ENCODE measurements around the gene USP34.
"Not testable (repeated sequence)": the region's sequence is repeated elsewhere in the genome, so short reads cannot be mapped to it uniquely, and the experiment has no call there.

The USP34 gene

DNA sequence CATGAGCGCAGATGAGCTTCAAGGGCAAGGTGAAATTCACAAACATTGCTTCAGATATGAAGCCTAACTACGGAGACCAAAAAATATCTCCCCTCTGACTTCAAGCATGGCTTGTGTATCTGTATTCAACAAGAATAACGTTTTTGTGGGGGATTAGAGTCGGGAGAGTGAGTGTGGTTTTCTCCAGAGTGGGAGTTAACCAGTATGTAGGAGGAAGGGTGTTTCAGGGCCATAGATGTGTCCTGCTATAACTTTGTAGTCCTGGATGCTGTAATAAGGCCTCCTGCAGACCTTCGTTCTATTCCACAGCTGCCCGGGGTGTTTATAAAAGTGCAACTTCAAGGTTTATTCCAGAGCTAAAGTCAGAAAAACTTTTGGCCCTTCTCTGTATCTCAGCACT, 321.8 kb downstream of the USP34 start:
- H3K4me3 ChIP-seq (ENCODE audit: low read length) = no peak overlapping the region
- DNase-seq (ENCODE audit: low read depth) = no peak
- TF ChIP-seq, protein P1, sequence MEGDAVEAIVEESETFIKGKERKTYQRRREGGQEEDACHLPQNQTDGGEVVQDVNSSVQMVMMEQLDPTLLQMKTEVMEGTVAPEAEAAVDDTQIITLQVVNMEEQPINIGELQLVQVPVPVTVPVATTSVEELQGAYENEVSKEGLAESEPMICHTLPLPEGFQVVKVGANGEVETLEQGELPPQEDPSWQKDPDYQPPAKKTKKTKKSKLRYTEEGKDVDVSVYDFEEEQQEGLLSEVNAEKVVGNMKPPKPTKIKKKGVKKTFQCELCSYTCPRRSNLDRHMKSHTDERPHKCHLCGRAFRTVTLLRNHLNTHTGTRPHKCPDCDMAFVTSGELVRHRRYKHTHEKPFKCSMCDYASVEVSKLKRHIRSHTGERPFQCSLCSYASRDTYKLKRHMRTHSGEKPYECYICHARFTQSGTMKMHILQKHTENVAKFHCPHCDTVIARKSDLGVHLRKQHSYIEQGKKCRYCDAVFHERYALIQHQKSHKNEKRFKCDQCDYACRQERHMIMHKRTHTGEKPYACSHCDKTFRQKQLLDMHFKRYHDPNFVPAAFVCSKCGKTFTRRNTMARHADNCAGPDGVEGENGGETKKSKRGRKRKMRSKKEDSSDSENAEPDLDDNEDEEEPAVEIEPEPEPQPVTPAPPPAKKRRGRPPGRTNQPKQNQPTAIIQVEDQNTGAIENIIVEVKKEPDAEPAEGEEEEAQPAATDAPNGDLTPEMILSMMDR (conservative IDR thresholded peaks at IDR 0.05; ENCODE audit: low read length) = no peak

DNA sequence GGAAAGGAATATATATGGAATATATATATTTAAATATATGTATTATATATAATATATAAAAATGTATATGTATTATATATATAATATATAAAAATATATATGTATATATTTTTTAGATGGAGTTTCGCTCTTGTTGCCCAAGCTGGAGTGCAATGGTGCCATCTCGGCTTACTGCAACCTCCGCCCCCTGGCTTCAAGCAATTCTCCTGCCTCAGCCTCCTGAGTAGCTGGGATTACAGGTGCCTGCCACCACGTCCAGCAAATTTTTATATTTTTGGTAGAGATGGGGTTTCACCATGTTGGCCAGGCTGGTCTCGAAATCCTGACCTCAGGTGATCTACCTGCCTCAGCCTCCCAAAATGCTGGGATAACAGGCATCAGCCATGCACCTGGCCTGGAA, 322.8 kb downstream of the USP34 start:
- not testable (repeated sequence) for H3K4me3 ChIP-seq (ENCODE audit: low read length); DNase-seq (ENCODE audit: low read depth)

DNA sequence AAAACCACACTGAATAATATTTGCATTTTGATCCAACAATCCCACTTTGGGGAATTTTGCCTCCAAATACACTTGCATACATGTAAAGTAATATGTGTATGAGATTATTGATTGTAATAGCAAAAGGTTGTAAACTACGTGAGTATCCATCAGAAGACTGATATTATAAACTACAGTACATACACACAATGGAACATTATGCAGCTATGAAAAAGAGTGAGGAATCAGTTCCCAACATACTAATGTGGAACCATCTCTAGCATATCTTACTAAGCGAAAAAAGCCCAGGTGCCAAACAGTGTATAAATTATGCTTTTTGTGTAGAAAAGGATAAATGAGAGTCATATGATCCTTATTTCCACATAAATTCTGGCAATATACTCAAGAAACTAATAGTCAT, 324.9 kb downstream of the USP34 start:
- H3K4me3 ChIP-seq (ENCODE audit: low read length) = no peak overlapping the region
- TF ChIP-seq, protein P1 (conservative IDR thresholded peaks at IDR 0.05; ENCODE audit: low read length) = no peak
- no peak for DNase-seq (ENCODE audit: low read depth)

DNA sequence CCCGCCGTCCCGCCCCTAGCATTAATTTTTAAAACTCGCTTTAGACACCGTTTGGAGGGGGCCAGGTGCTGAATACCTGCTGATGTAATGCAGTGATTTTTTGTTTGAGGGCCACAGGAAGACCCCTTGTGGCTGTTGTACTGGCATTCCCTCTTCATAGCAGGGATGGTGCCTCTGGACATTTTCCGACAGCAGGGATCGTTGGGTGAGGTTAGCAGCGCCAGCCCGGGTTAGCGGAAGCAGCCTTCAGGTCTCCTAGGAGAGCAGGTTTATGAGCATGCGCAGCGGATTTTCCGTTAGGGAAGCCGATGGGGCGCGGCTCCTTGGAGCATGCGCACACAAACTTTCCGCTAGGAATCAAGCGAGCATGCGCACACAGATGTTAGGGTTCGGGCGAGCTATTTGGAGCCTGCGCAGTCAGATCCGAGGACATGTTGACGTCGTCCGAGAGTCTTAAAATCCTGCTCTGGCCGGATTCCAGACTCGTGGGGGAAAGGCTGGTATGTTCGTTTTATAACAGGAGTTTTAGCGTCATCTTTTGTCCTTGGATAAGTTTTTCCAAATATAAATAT, 326.1 kb downstream of the USP34 start:
- TF ChIP-seq, protein P1 (conservative IDR thresholded peaks at IDR 0.05; ENCODE audit: low read length) = peak; percentile 16; the same call in 1 of the 2 replicates
- peak overlapping the region; percentile 98 for H3K4me3 ChIP-seq (ENCODE audit: low read length)
- DNase-seq (ENCODE audit: low read depth) = peak; percentile 95

DNA sequence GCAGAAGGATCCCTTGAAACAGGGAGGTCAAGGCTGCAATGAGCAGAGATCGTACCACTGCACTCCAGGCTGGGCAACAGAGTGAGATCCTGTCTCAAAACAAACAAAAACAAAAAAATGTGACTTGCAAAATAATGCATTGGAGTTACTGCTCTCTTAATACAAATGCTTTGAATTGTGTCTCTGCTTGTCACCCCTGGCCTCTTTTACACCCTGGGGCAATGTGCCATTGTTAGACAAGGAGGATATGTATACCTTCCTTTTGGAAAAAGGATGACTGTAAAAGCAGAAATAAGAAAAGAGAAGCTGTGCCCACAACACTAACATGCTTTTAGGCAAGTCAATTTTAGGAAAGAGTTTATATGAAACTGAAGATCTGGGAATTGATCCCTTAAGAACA, 329.7 kb downstream of the USP34 start:
- DNase-seq (ENCODE audit: low read depth) = no peak
- H3K4me3 ChIP-seq (ENCODE audit: low read length) = no peak overlapping the region
- TF ChIP-seq, protein P1 (conservative IDR thresholded peaks at IDR 0.05; ENCODE audit: low read length) = no peak

DNA sequence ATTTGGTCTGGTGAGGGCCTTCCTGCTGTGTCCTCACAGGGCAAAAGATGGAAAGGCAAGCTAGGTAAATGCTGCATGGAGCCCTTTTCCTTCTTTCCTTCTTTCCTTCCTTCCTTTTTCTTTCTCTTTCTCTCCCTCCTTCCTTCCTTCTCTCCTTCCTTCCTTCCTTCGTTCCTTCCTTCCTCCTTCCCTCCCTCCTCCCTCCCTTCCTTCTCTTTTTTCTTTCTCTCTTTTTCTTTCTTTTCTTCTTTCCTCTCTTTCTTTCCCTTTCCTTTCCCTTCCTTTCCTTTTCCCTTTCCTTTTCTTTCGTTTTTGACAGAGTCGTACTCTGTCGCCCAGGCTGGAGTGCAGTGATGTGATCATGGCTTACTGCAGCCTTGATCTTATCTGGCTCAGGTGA, 332.0 kb downstream of the USP34 start:
- no peak overlapping the region for H3K4me3 ChIP-seq (ENCODE audit: low read length)
- TF ChIP-seq, protein P1 (conservative IDR thresholded peaks at IDR 0.05; ENCODE audit: low read length) = no peak
- no peak for DNase-seq (ENCODE audit: low read depth)
